Measurements from ENCODE around the gene WDR26. TPM values are rescaled to one million over a fixed set of nuclear protein-coding genes. Genes with fewer than 3 reads are reported as not detected.

WDR26 gene
- total and polyA plus RNA-seq, 2 of the 4 experiments (the other 2 are of a cell fraction): 23.8 to 46.4 TPM

- CTCF ChIA-PET: interaction anchor here (0.5 to 1.1 kb wide), 2 partner anchors 9 to 302 kb away, joined by 3 to 8 read pairs; no protein-coding TSS in a partner anchor
- BruUV-seq (replicated peaks): no TSS peak
- no CpG with 5 or more reads among the region's 2 CpGs for WGBS, 2 experiments (ENCODE audit: extremely low coverage in 2 of 2, insufficient read length in 1 of 2)
These were observed 31.6 kb upstream of the WDR26 start for GRCh38 chr1:224466154-224466553.

More at GRCh38 chr1:224466154-224466553, 31.6 kb upstream of the WDR26 start:
- Histone ChIP-seq H3K27ac (ENCODE audit: insufficient read depth, low read length) (no peak overlapping the region), H2AK5ac (ENCODE audit: low read depth, low read length) (no peak overlapping the region), H3K4ac (ENCODE audit: low read depth, low read length) (no peak overlapping the region), H3K4me3 (ENCODE audit: insufficient read depth, low read depth, low read length) (no peak overlapping the region), H2BK120ac (ENCODE audit: low read depth, low read length) (no peak overlapping the region), H3K4me1 (ENCODE audit: control insufficient read depth, insufficient read depth, low read length) (no peaks in the 10 kb centered on the region), H3K23ac (ENCODE audit: low read depth, low read length) (no peak overlapping the region), H3K4me2 (ENCODE audit: low read depth, low read length) (no peak overlapping the region), H2AK9ac (replicated peaks; ENCODE audit: low read depth, low read length, poor library complexity) (no peak overlapping the region), H2BK5ac (ENCODE audit: low read depth, low read length, poor library complexity, severe bottlenecking) (no peak overlapping the region), H4K8ac (ENCODE audit: low read depth in 2 of 2, low read length in 2 of 2) (no peak overlapping the region), H4K20me1 (ENCODE audit: insufficient read depth, low read length) (no peaks in the 10 kb centered on the region), H4K91ac (ENCODE audit: insufficient read depth, low read depth, low read length) (no peak overlapping the region), H3K36me3 (ENCODE audit: control insufficient read depth, insufficient read depth, low read length) (no peaks in the 10 kb centered on the region), H3K27me3 (ENCODE audit: control insufficient read depth, insufficient read depth, low read length) (no peaks in the 10 kb centered on the region), H3K9me3 (ENCODE audit: control insufficient read depth, insufficient read depth, low read length) (no peaks in the 10 kb centered on the region), H3K79me1 (ENCODE audit: low read depth in 1 of 2, low read length in 2 of 2) (no peaks in the 10 kb centered on the region), H3K9ac (ENCODE audit: low read depth, low read length) (no peak overlapping the region), H2AFZ (replicated peaks; ENCODE audit: low read length, poor library complexity) (no peak overlapping the region), H2BK15ac (ENCODE audit: low read depth, low read length) (no peak overlapping the region), H4K5ac (ENCODE audit: low read depth, low read length) (no peak overlapping the region), H3K56ac (ENCODE audit: extremely low read depth, insufficient read depth, low read length) (no peak overlapping the region), H3K9me1 (ENCODE audit: insufficient read depth, low read length) (no peaks in the 10 kb centered on the region), H2BK20ac (ENCODE audit: low read depth, low read length) (no peak overlapping the region), H3K14ac (replicated peaks; ENCODE audit: low read depth, low read length) (no peak overlapping the region), H3K18ac (ENCODE audit: low read depth, low read length) (no peak overlapping the region)
- dilution Hi-C loops (cut with HindIII; ENCODE audit: low sequenced_read_pairs, unreplicated experiment): no loop called here
- POLR2A ChIA-PET (ENCODE audit: unreplicated experiment): no interaction called here
- in situ Hi-C loops (cut with MboI; ENCODE audit: low sequenced_read_pairs): no loop called here
- ATAC-seq (ENCODE audit: low read depth) (no peak), DNase-seq (no peak)
- no peak for TF ChIP-seq ELK1 (IDR thresholded peaks at IDR 0.05; ENCODE audit: borderline replicate concordance, low read depth, low read length)
- TF ChIP-seq FOS (IDR thresholded peaks at IDR 0.05; ENCODE audit: low read depth, low read length): no peak
- no peak for TF ChIP-seq USF2 (IDR thresholded peaks at IDR 0.05; ENCODE audit: low read depth, low read length)
- no peak for TF ChIP-seq RAD21 (IDR thresholded peaks at IDR 0.05; ENCODE audit: low read length)
- no peak for TF ChIP-seq MAZ (IDR thresholded peaks at IDR 0.05; ENCODE audit: borderline replicate concordance, low read depth, low read length)
- TF ChIP-seq MXI1 (IDR thresholded peaks at IDR 0.05; ENCODE audit: borderline replicate concordance, low read depth, low read length): no peak
- TF ChIP-seq CEBPB (IDR thresholded peaks at IDR 0.05; ENCODE audit: low read depth, low read length): no peak
- no peak for TF ChIP-seq NFE2L2 (IDR thresholded peaks at IDR 0.05; ENCODE audit: low read depth, low read length)
- TF ChIP-seq CHD1 (IDR thresholded peaks at IDR 0.05; ENCODE audit: low read depth, low read length): no peak
- TF ChIP-seq RFX5 (IDR thresholded peaks at IDR 0.05; ENCODE audit: low read depth, low read length): no peak
- TF ChIP-seq RCOR1 (IDR thresholded peaks at IDR 0.05; ENCODE audit: insufficient replicate concordance, low read length): no peak
- intact Hi-C loops (cut with micrococcal nuclease): no loop called here
